ENCODE measurements around the gene PRRC2B.

- TF ChIP-seq, protein P1, sequence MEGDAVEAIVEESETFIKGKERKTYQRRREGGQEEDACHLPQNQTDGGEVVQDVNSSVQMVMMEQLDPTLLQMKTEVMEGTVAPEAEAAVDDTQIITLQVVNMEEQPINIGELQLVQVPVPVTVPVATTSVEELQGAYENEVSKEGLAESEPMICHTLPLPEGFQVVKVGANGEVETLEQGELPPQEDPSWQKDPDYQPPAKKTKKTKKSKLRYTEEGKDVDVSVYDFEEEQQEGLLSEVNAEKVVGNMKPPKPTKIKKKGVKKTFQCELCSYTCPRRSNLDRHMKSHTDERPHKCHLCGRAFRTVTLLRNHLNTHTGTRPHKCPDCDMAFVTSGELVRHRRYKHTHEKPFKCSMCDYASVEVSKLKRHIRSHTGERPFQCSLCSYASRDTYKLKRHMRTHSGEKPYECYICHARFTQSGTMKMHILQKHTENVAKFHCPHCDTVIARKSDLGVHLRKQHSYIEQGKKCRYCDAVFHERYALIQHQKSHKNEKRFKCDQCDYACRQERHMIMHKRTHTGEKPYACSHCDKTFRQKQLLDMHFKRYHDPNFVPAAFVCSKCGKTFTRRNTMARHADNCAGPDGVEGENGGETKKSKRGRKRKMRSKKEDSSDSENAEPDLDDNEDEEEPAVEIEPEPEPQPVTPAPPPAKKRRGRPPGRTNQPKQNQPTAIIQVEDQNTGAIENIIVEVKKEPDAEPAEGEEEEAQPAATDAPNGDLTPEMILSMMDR (IDR thresholded peaks at IDR 0.05), result no peak
- TF ChIP-seq POLR2AphosphoS5 (IDR thresholded peaks at IDR 0.05), result no peak
These were observed 39.5 kb downstream of the PRRC2B start for GRCh38 chr9:131433302-131433854.

Measured in transverse colon (tissue), 4 donors.